ENCODE data around the gene ELL.
A peak's percentile ranks its signal among the peaks of the same experiment; 100 is the strongest.
"Not testable (repeated sequence)": the region's sequence is repeated elsewhere in the genome, so short reads cannot be mapped to it uniquely, and the experiment has no call there.

Gene ELL

DNA sequence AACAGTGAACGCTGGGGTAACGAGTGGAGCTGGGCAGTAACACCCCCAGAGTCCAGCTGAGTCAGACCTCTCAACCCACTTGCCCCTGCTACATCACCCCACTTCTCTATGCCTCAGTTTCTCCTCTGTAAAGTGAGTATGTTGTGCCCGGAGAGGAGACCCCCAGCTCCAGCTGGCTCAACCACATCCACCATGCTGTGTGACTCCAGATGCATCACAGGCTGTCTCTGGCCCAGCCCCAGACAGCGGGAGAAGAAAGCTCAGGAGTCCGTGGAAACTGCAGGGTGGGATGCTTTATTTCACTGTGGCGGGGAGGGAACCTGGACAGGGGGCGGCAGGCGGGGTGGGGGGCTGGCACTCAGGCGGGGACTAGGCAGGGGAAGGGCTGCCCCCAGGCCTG, 9.6 kb upstream of the ELL start:
- DNase-seq (ENCODE audit: low read depth): no peak

DNA sequence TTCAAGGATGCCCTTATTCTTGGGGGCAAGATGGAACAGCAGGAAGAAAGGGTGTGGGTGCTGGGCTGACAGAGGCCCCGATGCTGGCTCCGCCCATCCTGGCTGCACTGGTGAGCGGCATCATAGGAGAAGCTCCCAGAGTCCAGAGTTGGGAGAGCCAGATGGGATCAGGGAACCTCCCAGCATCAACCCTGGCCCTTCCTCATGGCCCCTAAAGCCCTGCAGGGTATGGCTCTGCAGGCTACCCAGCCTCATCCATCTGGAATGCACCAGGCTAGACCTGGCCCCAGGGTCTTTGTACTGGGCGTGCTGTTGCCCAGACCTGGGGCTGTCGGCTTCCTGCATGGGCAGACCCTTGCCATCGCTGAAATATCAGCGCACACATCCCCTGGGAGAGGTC, 7.9 kb upstream of the ELL start:
- DNase-seq (ENCODE audit: low read depth): no peak

DNA sequence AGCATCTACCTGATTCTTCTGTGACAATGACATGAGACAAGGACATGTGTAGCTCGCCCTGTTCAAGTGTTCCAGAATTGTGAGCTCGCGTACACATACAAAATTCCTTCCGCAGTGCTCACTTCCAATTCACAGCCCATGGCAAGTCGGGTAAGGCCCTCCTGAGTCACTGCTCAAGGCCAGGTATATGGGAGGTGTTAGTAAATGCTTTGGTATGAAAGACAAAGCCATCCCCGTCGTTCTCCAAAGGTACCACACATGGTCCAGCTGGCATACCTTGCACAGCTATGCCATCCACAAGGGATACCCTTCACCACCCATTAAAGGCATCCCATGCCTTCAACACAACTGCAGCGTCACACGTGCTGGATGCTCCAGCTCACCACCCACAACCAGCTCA, 4.4 kb upstream of the ELL start:
- no peak for DNase-seq (ENCODE audit: low read depth)

DNA sequence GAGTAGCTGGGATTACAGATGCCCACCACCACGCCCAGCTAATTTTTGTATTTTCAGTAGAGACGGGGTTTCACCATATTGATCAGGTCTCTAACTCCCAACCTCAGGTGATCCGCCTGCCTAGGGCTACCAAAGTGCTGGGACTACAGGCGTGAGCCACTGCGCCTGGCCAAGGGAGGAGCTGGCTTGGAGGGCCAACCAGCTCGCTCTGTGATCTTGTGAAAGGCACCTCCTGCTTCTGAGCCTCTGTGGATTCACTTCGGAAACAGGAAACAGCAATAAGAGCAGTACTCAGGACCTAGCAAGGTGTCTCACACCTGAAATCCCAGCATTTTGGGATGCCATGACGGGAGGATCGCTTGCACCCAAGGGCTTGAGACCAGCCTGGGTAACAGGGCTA, 2.0 kb upstream of the ELL start:
- no peak for DNase-seq (ENCODE audit: low read depth)

GRCh38 chr19:18522862-18523440, 1.1 kb upstream of the ELL start:
- DNase-seq (ENCODE audit: low read depth): not testable (repeated sequence)

GRCh38 chr19:18522124-18522861, 423 bp upstream of the ELL start:
- peak; percentile 100 for DNase-seq (ENCODE audit: low read depth)

GRCh38 chr19:18520848-18521691, 800 bp downstream of the ELL start:
- no peak for DNase-seq (ENCODE audit: low read depth)

DNA sequence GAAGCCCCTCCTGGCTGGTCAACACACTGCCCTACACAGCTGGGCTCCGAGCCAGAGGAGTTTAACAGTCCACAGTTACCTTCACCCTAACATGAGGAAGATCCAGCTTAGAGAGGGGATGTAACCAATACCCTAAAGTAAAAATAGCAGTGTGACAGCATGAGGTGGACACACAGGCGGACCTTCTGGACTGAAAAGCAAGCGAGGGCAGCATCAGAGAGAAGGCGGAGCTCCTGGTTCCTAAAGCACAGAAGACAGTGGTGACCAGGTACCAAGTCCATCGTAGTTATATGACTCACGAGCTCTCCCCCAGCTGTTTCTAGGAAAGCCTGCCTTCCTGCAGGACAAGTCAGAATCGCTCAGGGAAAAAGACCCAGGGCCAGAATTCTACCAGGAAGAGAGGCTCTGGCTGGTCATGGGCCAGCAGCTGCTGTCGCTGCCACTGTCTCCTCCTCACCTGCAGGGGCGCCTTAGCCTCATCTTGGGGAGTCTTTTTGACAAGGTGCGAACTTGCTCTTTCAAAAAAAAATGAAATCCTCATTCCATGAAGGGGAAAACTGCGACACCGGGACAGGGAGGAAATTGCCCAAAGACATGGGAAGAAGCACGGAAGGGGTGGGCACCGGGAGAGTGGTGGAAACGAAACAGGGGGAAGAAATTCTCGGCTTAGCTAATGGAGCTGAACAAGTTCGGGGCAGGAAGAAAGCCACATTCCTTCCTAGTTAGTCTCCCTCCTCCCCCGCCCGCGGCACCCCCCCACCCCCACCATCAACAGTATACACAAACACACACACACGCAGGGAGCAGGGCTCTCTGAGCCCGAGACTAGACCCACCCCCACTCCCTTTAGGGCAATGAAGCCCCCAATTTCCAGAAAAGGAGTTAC, 1.7 kb downstream of the ELL start:
- DNase-seq (ENCODE audit: low read depth): no peak

DNA sequence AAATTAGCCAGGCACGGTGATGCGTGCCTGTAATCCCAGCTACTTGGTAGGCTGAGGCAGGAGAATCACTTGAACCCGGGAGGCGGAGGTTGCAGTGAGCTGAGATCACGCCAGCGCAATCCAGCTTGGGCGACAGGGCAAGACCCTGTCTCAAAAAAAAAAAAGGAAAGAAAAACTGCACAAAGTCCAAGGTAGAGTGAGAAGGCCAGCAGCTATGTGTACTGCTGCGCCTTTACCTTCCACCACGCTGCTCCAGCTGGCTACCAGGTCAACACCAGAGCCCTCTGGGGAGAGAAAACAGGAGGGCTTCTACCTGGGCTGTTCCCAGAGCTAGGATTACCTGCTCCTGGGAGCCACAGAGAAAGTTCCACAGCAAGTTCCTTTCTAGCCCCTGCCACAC, 3.2 kb downstream of the ELL start:
- no peak for DNase-seq (ENCODE audit: low read depth)

GRCh38 chr19:18517606-18518005, 4.3 kb downstream of the ELL start:
- no peak for DNase-seq (ENCODE audit: low read depth)

DNA sequence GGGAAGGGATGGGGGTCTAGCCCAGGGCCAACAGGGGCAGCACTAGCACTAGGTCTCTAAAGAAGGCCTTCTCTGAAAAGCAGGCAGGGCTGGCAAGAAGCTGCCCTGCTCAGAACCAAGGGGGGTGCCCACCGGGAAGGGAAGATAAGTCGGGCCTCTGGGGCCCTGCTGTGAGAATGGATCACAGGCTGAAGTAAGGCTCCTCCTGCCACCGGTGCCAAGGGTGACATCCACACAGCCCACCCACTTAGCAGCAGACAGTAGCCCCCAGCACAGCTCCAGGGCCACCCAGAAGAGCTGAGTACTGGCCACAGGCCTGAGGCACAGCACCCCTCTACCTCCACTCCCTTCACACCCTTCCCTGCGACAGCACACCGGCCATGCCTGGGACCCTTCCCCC, 5.9 kb downstream of the ELL start:
- no peak for DNase-seq (ENCODE audit: low read depth)

DNA sequence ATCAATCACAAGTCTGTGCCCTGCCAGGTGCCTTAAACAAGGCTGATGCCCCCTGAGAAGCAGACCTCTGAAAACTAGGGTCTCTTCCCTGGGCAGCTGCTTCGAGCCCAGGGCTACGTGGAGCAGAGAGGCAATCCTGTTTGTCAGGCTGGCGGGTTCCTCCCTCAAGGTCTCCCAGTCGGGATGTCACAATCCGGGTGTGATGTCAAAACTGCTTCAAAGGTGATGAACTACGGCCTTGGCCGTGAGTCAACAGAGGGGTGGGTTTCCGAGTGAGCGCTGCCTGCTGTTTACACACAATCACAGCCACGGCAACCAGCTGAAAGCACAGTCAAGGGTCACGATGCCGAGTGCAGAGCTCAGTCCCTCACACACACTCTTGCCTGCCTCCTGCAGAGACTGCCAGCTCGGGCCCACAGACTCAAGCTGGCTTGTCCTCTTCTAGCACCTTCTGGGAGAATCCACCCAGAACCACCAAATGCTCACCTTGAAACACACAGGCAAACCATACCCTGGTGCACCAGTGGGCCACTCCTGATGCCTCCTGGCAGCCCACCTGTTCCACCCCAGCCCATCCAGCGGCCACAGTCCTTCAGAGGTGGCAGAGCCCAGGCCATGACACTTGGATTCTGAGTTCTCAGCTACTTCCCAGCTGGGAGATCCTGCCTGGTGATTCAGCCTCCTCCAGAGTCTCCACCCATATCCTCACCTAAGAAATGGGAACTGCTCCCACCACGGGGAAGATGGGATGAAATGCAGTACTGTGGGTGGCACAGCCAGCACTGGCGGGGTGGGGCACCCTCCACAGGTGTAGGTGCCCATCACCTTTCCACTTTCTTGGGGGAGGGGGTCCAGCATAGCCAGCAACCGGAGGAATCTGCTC, 6.8 kb downstream of the ELL start:
- no peak for DNase-seq (ENCODE audit: low read depth)

- no peak for DNase-seq (ENCODE audit: low read depth)
These were observed 8.0 kb downstream of the ELL start for GRCh38 chr19:18513868-18514267.

DNA sequence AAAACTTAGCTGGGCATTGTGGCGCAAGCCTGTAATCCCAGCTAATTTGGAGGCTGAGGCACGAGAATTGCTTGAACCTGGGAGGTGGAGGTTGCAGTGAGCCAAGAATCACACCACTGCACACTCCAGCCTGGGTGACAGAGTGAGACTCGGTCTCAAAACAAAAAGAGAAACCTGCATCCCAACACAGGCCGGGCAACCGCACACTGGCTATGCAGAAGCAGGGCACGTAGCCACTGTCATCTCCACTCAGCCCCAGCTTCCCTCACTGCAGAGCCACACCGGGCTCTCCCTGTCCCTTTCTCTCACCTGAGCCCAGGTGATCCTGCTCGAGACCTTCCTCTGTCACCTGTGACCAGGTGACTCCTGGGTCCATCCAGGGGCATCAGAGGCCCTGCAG, 11.7 kb downstream of the ELL start:
- DNase-seq (ENCODE audit: low read depth): no peak

DNA sequence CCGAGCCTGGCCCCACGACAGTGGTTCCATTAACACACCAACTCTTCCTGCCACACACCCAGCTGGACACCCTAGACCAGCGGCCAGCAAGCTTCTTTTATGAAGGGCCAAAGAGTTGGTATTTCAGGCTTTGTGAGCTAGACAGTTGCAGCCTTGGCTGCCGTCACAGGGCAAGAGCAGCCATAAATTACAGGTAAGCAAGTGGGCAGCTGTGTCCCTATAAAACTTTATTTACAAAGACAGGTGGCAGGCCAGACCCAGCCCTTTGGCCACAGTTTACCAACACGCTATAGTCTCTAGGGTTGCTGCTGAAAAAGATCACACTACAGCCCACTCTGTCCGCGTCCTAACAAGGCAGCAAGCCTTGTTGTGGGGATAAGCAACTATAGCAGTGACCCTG, 13.3 kb downstream of the ELL start:
- no peak for DNase-seq (ENCODE audit: low read depth)

DNA sequence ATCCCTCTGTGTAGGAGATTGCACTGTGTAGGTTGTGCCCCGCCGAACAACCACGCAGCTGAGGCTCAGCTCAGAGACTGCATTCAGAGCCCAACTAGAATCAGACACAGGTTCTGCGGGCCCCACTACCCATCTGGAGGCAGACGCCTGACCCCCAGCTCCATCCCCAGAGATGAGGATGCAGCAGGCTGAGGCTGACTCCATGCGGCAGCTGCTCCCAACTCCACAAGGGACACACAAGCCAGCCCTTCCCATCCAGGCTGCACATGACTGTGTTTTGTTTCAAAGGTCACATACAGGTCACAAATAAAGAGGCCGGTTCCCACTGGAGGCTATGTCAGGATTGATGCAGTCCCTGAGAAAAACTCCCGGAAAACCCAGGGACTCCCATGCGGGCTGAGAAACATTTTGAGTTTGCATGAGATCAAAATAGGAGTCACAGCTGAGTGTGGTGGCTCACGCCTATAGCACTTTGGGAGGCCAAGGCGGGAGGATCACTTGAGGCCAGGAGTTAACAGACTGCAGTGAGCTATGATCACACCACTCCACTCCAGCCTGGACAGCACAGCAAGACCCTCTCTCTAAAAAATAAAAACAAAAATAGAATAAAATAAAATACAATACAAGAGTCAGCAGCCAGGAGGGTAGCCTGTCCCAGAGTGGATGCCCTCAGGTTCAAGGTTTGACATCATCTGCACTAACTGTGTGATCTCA, 14.0 kb downstream of the ELL start:
- no peak for DNase-seq (ENCODE audit: low read depth)

GRCh38 chr19:18507021-18507726, 14.7 kb downstream of the ELL start:
- DNase-seq (ENCODE audit: low read depth): no peak

DNA sequence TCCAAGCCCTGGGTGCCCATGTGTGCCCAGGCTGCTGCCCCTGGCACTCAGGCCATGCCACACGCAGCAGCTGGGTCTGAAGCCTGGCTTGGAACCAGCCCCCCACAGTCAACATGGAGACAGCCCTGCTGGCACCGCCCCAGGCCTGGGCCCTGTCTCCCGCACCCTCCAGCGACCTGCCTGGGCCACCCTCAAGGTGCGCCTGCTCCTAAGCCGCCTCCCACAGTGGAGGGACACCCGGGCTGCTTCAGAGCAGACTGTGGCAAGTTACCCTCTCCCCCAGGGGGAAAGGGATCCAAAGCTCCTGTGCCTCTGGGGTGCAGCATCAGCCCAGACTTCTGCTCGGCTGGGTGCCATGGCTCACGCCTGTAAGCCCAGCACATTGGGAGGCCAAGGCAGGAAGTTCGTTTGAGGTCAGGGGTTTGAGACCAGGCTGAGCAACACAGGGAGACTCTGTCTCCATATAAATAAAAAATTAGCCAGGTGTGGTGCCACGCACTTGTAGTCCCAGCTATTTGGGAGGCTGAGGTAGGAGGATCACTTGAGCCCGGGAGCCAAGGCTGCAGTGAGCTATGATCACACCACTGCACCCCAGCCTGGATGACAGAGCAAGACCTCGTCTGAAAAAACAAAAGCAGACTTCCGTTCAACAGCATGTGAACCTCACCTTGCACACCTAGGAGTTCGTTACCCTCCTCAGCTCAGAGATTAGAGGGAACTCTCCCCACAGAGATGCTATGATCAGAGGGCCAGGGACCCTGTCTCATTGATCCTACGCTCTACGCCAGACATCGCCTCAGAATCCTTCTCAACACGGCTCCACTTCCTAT, 15.6 kb downstream of the ELL start:
- no peak for DNase-seq (ENCODE audit: low read depth)
